Breast epithelium (tissue), 3 donors: ENCODE data around the gene PHACTR1.

ENCODE experiments used
- CTCF ChIP-seq, 3 donors: fragments of 450-650 bp; IDR thresholded peaks; one replicate each; pipeline ENCODE4 v1.5.1; 2016 to 2017; ENCODE audit warnings: antibody characterized with exemption in 3 of 3, mild to moderate bottlenecking in 3 of 3, moderate library complexity in 3 of 3
- POLR2A ChIP-seq: fragments of 450-650 bp; IDR thresholded peaks from one replicate; pipeline ENCODE4 v1.6.1; 2016; ENCODE audit warnings: antibody characterized with exemption, mild to moderate bottlenecking, moderate library complexity

DNA sequence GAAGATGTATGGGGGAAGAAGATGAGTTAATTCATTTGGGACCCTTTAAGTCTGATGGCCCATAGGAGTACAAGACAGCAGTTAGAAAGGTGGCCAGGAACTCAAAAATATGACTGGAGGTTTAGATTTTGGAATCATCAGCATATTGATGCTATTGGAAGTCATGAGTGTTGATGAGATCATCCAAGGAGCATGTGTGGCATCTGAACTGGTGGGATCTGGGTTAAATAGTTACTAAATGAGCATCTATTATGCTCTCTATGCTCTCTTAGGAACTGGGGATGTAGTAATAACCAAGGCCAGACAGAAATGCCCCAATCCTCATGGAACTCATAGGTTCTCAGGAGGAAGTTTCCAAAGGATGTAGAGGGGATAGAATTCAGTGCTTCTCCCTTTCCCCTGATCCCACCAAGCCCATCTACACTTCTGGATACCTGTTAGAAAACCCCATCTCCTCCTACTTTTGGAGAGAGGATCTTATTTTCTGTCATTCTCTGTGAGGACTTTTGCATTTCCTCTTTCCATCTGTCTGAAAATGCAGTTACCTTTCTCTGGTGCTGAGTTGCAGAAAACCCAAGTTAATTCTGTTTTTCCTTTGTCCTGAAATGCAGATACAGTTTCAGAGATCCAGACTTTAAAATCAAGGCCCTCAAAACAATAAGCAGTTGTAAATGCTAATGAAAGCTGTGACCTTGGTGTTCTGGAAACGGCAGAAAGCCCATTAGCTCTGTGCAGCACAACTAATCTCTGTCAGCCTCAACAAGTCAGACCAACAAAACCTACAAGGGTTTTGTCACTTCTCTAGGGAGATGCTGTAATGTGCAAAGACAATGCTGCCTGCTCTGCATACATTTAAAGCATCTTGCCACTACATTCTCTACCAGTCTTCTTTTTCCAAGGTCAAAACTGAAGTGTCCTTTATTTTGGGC is 546.0 kb downstream of the PHACTR1 start:
- no peak for TF ChIP-seq CTCF (IDR thresholded peaks at IDR 0.05)
- no peak for TF ChIP-seq POLR2A
